Neural cell (in vitro differentiated cells): Measurements from ENCODE around the gene NAP1L1. TPM values are rescaled to one million over a fixed set of nuclear protein-coding genes. Genes with fewer than 3 reads are reported as not detected.

Experiments
- H2AFZ ChIP-seq: fragments of 200-600, 300-800 bp; sonication (generic), shearing (Covaris generic); 2 replicates; pipeline ENCODE4 v1.6.0; 2014; ENCODE audit warnings: low read depth, mild to moderate bottlenecking, antibody characterized with exemption, low read length, moderate library complexity
- H3F3A ChIP-seq: fragments of 200-600 bp; shearing (Covaris generic); 2 replicates; pipeline ENCODE4 v1.6.1; 2016; ENCODE audit warnings: mild to moderate bottlenecking, moderate library complexity, mixed read lengths, antibody characterized with exemption, low read length; ENCODE audit not compliant: insufficient read depth, poor library complexity, severe bottlenecking
- H3K27ac ChIP-seq: fragments of 200-600, 300-800 bp; sonication (generic), shearing (Covaris generic); 2 replicates; pipeline ENCODE4 v1.5.1; 2014; ENCODE audit warnings: mild to moderate bottlenecking, low read length, moderate library complexity
- H3K27me3 ChIP-seq: fragments of 300-800, 200-600 bp; sonication (generic), shearing (Covaris generic); 2 replicates; pipeline ENCODE4 v1.6.0; 2014; ENCODE audit warnings: mild to moderate bottlenecking, low read depth, low read length, moderate library complexity; ENCODE audit not compliant: insufficient read depth
- H3K36me3 ChIP-seq: fragments of 300-800, 200-600 bp; sonication (generic), shearing (Covaris generic); 2 replicates; pipeline ENCODE4 v1.5.1; 2014; ENCODE audit warnings: mild to moderate bottlenecking, antibody characterized with exemption, low read length, moderate library complexity; ENCODE audit not compliant: insufficient read depth
- H3K4me2 ChIP-seq: fragments of 300-800, 200-600 bp; sonication (generic), shearing (Covaris generic); 2 replicates; pipeline ENCODE4 v1.6.0; 2014; ENCODE audit warnings: mild to moderate bottlenecking, low read length
- H3K4me3 ChIP-seq: fragments of 300-800, 200-600 bp; sonication (generic), shearing (Covaris generic); 2 replicates; pipeline ENCODE4 v1.5.1; 2014; ENCODE audit warnings: mild to moderate bottlenecking, low read length, moderate library complexity
- H3K79me2 ChIP-seq: fragments of 200-600 bp; shearing (Covaris generic); replicated peaks from 2 replicates; pipeline ENCODE4 v1.6.0; 2014; ENCODE audit warnings: mild to moderate bottlenecking, low read length, moderate library complexity; ENCODE audit not compliant: insufficient read depth
- H3K9ac ChIP-seq: fragments of 300-800, 200-600 bp; sonication (generic), shearing (Covaris generic); 2 replicates; pipeline ENCODE4 v1.6.1; 2016; ENCODE audit warnings: mild to moderate bottlenecking, low read length, mixed read lengths
- H3K9me2 ChIP-seq: fragments of 200-600 bp; shearing (Covaris generic); 2 replicates; pipeline ENCODE4 v1.6.1; 2016; ENCODE audit warnings: mild to moderate bottlenecking, low read length, mixed read lengths; ENCODE audit not compliant: insufficient read depth
- H3K9me3 ChIP-seq: fragments of 200-600, 300-800 bp; sonication (generic), shearing (Covaris generic); 2 replicates; pipeline ENCODE4 v1.6.1; 2016; ENCODE audit warnings: mild to moderate bottlenecking, mixed run types, low read length, moderate library complexity, mixed read lengths
- H4K20me1 ChIP-seq: fragments of 200-600 bp; shearing (Covaris generic); 2 replicates; pipeline ENCODE4 v1.6.1; 2016; ENCODE audit warnings: mild to moderate bottlenecking, mixed run types; ENCODE audit not compliant: insufficient read depth
- CTCF ChIP-seq: fragments of 450-650 bp; IDR thresholded peaks from 2 replicates; pipeline ENCODE4 v1.5.1; 2014; ENCODE audit warnings: antibody characterized with exemption, mild to moderate bottlenecking, moderate library complexity; ENCODE audit not compliant: poor library complexity, severe bottlenecking
- EP300 ChIP-seq: fragments of 450-650 bp; conservative IDR thresholded peaks from 2 replicates; pipeline ENCODE4 v1.6.1; 2014; ENCODE audit warnings: antibody characterized with exemption, mild to moderate bottlenecking, moderate library complexity; ENCODE audit not compliant: poor library complexity, severe bottlenecking
- EZH2 ChIP-seq: fragments of 200-600, 300-800 bp; shearing (Covaris generic), sonication (generic); IDR thresholded peaks from 2 replicates; pipeline ENCODE4 v1.6.1; 2014; ENCODE audit warnings: antibody characterized with exemption, low read length, borderline replicate concordance, mild to moderate bottlenecking; ENCODE audit not compliant: insufficient read depth, poor library complexity, severe bottlenecking
- MXI1 ChIP-seq: fragments of 450-650 bp; conservative IDR thresholded peaks from 2 replicates; pipeline ENCODE4 v1.6.1; 2014; ENCODE audit warnings: antibody characterized with exemption, mild to moderate bottlenecking; ENCODE audit not compliant: poor library complexity, severe bottlenecking
- POLR2AphosphoS5 ChIP-seq: IDR thresholded peaks from 2 replicates; pipeline ENCODE4 v1.6.1; 2012
- RAD21 ChIP-seq: fragments of 450-650 bp; conservative IDR thresholded peaks from 2 replicates; pipeline ENCODE4 v1.6.1; 2014; ENCODE audit warnings: antibody characterized with exemption, mild to moderate bottlenecking, moderate library complexity
- REST ChIP-seq: IDR thresholded peaks from 2 replicates; pipeline ENCODE4 v1.6.1; 2012; ENCODE audit warnings: borderline replicate concordance
- SMC3 ChIP-seq: fragments of 450-650 bp; conservative IDR thresholded peaks from 2 replicates; pipeline ENCODE4 v1.6.1; 2014; ENCODE audit warnings: antibody characterized with exemption, mild to moderate bottlenecking, moderate library complexity; ENCODE audit not compliant: poor library complexity
- TAF1 ChIP-seq: IDR thresholded peaks from 2 replicates; pipeline ENCODE4 v1.6.1; 2012; ENCODE audit warnings: low read depth
- polyA plus RNA-seq: library from polyadenylated mRNA; depleted of rRNA; stranded (reverse); fragments of >200 nt; gene quantifications from 2 replicates; pipeline ENCODE4 v1.2.3, GENCODE V29; 2014

The NAP1L1 gene
- polyA plus RNA-seq, 1 donor from 2014 or later: 359 TPM

GRCh38 chr12:75998292-75999063 is 86.0 kb downstream of the NAP1L1 start:
- no peak for TF ChIP-seq RAD21
- no peak for TF ChIP-seq EP300
- TF ChIP-seq REST: no peak
- no peak for TF ChIP-seq TAF1
- TF ChIP-seq MXI1: no peak
- no peak for TF ChIP-seq POLR2AphosphoS5
- TF ChIP-seq SMC3: no peak
- TF ChIP-seq EZH2: no peak
- TF ChIP-seq CTCF: no peak
- Histone ChIP-seq H3K4me2 (no peak overlapping the region), H2AFZ (no peak overlapping the region)

GRCh38 chr12:75997658-75998057 is 86.8 kb downstream of the NAP1L1 start:
- no peak overlapping the region for H3K9ac ChIP-seq

More at GRCh38 chr12:75998292-75999063, 86.0 kb downstream of the NAP1L1 start:
- H3F3A ChIP-seq: no peaks in the 10 kb centered on the region
- no peaks in the 10 kb centered on the region for H4K20me1 ChIP-seq
- H3K36me3 ChIP-seq: no peaks in the 10 kb centered on the region
- no peak overlapping the region for H3K9ac ChIP-seq
- H3K79me2 ChIP-seq: no peaks in the 10 kb centered on the region
- H3K9me3 ChIP-seq: no peaks in the 10 kb centered on the region
- H3K4me3 ChIP-seq: no peak overlapping the region
- H3K27me3 ChIP-seq: no peaks in the 10 kb centered on the region
- H3K27ac ChIP-seq: no peak overlapping the region
- H3K9me2 ChIP-seq: no peaks in the 10 kb centered on the region

More at GRCh38 chr12:75997658-75998057, 86.8 kb downstream of the NAP1L1 start:
- H3K9me2 ChIP-seq: no peaks in the 10 kb centered on the region
- no peak overlapping the region for H3K4me3 ChIP-seq
- TF ChIP-seq MXI1 (no peak), SMC3 (no peak), REST (no peak), EZH2 (no peak), CTCF (no peak), RAD21 (no peak), EP300 (no peak), TAF1 (no peak), POLR2AphosphoS5 (no peak)
- no peak overlapping the region for H2AFZ ChIP-seq
- no peak overlapping the region for H3K27ac ChIP-seq
- H3F3A ChIP-seq: no peaks in the 10 kb centered on the region
- H3K79me2 ChIP-seq: no peaks in the 10 kb centered on the region
- no peak overlapping the region for H3K4me2 ChIP-seq
- H3K36me3 ChIP-seq: no peaks in the 10 kb centered on the region
- H3K27me3 ChIP-seq: no peaks in the 10 kb centered on the region
- no peaks in the 10 kb centered on the region for H4K20me1 ChIP-seq
- H3K9me3 ChIP-seq: no peaks in the 10 kb centered on the region
